Stimulated activated CD8-positive, alpha-beta memory T cell treated with anti-CD3 and anti-CD28 coated beads, Interleukin-7, amount 100 ng/mL, for 4 hours (primary cell): ENCODE measurements around the gene ZNF678.
"Not testable (repeated sequence)": the region's sequence is repeated elsewhere in the genome, so short reads cannot be mapped to it uniquely, and the experiment has no call there.

Experiments used
- DNase-seq, 2 donors: peaks; one replicate each; pipeline ENCODE4 v3.0.0-alpha.2; 2020; ENCODE audit warnings: low read depth in 2 of 2

ZNF678 gene

DNA sequence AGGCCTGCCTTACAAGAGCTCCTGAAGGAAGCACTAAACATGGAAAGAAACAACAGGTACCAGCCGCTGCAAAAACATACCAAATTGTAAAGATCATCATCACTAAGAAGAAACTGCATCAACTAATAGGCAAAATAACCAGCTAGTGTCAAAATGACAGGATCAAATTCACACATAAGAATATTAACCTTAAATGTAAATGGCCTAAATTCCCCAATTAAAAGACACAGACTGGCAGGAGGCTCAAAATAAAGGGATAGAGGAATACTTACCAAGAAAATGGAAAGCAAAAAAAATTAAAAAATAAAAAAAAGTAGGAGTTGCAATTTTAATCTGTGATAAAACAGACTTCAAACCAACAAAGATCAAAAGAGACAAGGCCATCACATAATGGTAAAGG is 11.5 kb upstream of the ZNF678 start:
- DNase-seq: not testable (repeated sequence)

DNA sequence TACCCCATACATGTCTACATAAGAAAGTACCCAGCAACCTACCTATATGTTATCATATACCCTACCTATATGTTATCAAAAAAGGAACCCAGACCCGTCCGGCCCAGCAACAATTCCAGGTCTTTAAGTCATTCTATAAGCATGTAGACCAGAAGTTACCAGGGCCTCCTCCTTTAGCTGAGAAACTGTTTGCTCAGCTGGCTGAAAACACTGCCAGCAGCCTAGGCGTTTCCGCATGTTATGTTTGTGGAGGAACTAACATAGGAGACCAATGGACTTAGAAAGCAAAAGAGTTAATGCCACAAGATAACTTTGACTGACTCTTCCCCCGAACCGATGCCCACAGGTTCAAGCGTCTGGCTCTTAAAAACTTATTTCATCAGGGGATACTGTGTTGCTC is 7.1 kb upstream of the ZNF678 start:
- no peak for DNase-seq

DNA sequence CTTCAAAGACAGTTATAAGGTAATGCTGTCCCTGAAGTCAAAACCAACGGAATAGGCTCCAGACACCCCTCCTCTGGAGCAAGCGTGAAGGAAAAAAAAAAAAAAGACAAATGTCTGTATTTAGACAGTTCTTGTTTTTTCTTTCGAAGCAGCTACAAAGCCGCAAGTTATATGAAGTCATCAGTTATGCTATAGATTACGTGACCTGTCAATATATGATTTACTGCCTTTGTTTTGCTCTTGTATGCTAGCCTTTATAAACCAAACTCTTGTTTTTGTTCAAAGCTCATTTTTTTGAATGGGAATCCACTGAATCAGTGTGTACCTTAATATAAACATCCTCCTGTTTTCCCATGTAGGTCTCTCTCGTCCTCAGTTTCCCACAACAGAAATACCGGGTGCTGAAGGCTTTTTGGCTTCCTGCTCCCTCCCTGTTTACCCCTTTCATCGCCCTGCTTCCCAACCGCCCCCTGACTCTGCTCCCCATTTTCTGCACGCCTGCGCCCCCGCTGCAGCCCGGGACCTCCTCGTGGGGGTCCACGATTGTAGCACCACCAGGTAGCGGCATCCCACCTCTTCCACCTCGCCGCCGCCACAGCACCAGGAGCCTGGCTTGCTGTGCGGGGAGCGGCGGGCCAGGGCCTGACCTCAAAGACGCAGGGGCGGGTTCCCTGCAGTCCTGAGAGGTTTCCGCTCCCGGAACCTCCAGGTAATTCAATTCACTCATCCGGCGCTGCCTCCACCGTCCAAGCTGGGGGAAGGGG is 5.2 kb upstream of the ZNF678 start:
- DNase-seq: no peak

DNA sequence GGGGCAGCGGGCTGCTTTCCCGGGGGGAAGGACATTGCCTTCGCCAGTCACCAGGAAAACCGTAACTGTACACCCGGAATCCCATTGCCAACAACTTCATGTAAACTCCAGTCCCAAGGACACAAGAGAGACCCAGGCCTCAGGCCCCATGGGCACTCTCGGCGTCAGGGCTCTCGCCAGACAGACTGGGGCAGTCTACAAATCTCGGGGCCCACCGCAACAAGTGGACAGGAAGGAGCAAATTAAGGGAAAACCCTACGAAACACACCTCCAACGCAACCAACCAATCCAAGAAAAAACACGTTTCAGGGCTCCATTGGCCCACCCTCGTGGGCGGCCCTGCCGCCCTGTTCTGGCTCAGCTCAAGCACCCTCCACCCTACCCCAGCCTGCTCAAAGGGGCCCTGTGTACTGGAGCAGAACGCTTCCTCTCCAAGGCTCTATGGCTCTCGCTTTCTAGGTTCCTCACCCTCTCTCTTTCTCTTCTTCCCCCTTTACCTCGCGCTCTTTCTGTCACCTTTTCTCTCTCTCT is 4.6 kb upstream of the ZNF678 start:
- DNase-seq: no peak

DNA sequence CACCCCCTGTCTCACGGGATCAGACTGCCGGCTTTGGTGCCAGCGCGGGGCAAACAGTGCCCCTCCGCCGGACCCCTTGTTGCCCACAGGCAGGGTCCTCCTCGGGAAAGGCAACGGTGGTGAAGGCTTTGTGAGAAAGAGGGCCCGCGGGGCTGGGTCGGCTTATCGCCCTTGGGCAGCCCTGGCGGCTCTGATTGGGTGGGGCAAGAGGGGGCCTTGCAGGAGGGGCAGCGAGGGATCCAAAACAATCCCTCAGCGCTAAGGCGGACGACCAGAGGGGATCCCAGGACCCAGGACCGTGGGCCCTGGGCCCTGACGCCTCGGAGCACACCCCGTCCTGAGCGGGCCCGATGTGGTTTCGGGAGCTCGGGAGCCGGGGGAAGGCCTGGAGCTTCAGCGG is 3.9 kb upstream of the ZNF678 start:
- no peak for DNase-seq

DNA sequence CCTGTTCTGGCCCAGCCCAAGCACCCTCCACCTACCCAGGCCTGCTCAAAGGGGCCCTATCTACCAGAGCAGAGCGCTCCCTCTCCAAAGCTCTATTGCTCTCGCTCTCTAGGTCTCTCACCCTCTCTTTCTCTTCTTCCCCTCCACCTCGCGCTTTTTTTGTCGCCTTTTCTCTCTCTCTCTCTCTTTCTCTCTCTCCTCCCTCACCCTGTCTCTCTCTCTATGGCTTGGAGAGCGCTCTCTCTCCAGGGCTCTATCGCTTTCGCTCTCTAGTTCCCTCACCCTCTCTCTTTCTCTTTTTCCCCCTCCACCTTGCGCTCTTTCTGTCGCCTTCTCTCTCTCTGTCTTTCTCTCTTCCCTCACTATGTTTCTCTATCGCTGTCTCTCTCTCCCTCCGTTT is 3.4 kb upstream of the ZNF678 start:
- DNase-seq: no peak

DNA sequence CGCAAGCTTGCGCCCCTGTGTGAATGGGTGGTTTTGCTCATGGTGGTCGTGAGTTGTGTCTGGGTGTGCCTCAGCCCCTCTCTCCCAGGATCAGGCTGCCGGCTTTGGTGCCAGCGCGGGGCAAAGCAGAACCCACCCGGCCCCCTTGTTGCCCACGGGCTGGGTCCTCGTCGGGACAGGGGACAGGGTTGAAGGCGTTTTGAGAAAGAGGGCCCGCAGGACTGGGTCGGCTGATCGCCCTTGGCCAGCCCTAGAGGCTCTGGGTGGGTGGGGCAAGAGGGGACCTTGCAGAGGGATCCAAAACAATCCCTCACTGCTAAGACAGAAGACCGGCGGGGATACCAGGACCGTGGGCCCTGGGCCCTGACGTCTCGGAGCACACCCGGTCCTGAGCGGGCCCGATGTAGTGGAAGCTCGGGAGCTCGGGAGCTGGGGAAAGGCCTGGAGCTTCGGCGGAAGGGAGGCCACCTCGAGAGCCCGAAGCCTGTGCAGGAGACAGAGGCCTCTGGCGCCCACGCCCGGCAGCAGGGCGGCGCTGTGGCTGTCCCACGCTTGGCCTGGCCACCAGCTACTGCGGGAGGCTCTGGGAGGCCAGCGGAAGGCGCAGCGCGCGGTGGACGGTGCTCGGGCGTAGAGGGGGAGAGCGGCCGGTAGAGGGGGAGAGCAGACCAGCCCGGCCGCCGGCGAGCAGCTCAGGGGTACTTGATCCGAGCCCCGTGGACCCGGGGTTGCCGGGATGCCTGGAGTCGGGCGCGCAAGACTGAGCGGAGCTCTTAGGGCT is 2.8 kb upstream of the ZNF678 start:
- DNase-seq: no peak

DNA sequence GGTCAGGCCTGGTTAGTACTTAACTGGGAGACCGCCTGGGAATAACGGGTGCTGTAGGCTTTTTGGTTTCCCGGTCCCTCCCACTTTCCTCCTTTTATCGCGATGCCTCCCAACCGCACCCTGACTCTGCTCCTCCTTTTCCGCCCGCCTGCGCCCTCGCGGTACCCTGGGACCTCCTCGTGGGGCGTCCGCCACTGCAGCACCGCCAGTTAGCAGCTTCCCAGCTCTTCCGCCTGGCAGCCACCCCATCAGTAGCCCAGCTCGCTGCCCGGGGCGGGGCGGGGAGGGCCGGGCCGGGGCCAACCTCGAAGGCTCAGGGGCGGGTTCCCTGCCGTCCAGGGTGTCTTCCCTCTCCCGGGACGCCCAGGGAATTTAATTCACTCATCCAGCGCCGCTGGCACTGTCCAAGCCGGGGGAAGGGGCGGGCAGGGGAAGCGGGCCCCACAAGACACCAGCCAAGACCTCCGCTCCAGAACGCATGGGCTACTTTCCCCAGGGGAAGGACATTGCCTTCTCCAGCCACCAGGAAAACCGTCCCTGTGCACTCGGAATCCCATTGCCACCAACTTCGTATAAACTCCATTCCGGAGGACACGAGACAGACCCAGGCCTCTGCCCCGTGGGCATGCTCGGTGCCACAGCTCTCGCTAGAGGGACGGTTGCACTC is 2.0 kb upstream of the ZNF678 start:
- DNase-seq: no peak

DNA sequence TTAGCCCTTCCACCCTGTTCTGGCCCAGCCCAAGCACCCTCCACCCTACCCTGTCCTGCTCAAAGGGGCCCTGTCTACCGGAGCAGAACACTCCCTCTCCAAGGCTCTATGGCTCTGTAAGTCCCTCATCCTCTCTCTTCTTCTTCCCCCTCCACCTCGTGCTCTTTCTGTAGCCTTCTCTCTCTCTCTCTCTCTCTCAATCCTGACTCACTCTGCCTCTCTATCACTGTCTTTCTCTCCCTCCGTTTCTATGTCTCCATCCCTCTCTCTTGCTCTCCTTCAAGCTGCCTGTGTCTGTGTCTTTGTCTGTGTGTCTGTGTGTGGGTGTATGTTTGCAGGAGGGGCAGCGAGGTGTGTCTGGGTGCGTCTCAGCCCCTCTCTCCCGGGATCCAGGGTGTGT is 1.3 kb upstream of the ZNF678 start:
- DNase-seq: no peak

DNA sequence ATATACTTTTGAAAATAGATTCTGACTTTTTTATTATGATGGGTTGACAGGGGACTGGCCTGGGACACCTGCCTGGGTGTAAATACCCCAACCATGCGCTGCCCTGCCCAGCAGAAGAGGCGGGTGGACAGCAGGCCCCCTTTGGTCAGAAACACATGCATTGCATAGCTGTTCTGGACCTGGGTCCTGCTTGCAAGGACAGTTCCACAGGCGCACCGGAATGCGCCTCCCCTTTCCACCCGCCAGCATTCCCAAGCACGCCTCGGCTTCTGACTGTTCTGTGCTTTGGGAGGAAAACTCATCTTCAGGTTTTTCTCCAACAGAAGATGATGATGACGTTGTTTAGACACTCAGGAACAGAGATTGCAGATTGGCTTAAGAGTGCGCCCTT is 428 bp upstream of the ZNF678 start:
- DNase-seq: no peak

DNA sequence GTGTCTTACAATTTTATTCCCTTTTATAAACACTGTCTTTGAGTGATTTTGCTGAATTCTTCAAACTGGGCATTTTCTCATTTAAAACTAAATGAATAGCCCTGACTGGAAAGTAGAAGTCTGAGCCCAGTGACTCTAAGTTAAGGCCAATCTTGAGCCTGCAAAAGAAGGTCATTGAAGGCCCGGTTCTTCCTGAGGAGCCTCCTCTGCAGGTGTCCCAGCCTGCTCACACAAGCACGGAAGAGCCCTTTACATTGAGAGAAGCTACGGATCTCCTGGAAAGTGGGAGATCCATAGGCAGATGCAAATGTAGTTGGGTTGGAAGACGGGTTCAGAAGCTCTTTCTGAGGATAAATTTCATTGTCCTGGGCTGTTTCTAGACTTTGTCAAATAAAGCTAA is 3.9 kb downstream of the ZNF678 start:
- no peak for DNase-seq

DNA sequence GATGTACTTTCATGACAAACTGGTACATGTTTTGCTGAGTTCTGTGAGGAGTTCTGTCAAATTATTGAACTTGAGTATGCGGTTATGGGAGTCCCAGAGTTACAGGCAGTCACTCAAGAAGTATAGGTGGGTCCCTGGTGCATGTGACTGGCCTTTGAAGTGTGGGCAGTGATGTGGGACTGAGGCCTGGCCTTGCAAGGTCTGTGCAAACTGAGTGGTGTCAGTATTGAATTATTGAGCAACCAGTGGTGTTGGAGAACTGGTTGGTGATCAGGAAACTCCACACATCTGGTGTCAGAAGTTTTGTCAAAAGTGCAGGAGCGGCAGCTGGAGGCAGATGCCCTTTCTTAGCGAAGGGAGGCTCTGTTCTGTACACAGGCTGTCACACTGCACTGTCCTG is 5.2 kb downstream of the ZNF678 start:
- no peak for DNase-seq

DNA sequence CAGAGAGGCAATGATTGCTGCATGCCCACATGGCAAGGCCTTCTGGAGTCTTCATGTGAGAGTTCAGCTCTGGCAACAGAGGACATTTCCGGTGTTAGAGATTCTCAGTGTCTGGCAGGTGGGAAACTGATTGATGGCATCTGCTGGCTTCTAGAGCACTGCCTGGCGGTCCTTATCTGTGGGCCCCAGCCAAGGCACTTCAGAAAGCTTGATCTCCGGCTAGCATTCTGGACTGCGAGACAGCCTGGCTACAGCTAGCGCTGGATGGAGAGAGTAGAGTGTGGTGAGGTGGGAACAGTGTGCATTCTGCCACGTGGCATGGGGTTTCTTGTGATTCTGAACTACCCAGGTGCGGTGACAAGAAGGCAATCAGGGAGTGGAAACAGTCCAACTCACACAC is 9.4 kb downstream of the ZNF678 start:
- DNase-seq: no peak

DNA sequence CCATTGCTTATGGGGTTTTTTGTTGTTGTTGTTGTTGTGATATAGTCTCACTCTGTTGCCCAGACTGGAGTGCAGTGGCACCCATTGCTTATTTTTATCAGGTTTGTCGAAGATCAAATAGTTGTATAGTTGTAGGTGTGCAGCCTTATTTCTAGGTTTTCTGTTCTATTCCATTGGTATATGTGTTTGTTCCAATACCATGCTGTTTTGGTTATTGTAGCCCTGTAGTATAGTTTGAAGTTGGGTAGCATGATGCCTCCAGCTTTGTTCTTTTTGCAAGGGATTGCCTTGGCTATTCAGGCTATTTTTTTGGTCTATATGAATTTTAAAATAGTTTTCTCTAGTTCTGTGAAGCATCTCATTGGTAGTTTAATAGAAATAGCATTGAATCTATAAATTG is 11.6 kb downstream of the ZNF678 start:
- no peak for DNase-seq

DNA sequence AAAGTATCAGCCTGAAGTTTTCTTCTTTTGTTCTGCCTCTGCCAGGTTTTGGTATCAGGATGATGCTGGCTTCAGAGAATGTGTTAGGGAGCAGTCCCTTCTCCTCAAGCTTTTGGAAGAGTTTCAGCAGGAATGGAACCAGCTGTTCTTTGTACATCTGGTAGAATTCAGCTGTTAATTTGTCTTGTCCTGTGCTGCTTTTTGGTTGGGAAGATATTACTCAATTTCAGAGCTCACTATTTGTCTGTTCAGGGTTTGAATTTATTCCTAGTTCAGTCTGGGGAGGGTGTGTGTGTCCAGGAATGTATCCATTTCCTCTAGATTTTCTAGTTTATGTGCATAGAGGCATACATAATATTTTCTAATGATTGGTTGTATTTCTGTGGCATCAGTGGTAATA is 12.8 kb downstream of the ZNF678 start:
- DNase-seq: no peak

DNA sequence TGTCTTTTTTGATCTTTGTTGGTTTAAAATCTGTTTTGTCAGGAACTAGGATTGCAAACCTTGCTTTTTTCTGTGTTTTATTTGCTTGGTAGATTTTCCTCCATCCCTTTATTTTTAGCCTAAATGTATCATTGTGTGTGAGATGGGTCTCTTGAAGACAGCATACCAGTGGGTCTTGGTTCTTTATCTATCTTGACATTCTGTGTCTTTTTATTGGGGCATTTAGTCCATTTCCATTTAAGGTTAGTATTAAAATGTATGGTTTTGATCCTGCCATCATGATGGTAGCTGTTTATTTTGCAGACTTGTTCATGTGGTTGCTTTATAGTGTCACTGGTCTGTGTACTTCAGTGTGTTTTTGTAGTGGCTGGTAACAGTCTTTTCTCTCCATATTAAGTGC is 14.1 kb downstream of the ZNF678 start:
- no peak for DNase-seq

DNA sequence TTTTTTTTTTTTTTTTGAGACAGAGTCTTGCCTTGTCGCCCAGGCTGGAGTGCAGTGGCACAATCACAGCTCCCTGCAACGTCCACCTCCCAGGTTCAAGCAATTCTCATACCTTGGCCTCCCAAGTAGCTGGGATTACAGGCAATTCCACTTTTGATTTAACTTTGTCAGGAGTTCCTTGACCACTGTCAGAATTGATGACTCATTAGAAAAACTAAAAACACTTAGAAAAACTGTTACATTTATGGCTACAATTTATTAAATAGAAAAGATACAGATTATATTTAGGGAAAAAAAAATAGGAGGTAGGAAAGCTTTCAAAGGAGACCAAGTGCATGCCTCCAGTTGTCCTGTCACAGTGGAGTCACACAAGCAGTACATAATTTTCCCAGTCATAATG is 20.0 kb downstream of the ZNF678 start:
- DNase-seq: no peak

DNA sequence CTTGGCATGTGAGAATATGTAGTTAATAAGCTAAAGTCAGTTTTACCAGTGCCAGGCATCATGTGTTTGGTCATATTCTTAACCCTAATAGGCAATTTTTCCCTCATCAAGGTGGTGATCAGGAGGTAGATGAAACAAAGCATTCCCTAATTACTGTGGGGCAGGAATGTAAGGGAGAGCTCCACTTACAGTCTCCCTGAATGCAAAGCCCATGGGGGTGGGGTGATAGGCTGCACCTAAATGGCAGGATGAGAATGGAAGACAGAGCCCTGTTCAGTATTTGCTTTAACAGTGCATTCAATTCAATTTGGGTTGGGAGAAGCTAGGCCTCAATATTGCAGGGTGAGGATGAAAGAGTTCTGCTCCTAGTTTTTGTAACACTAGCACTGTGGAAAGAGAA is 23.4 kb downstream of the ZNF678 start:
- no peak for DNase-seq

DNA sequence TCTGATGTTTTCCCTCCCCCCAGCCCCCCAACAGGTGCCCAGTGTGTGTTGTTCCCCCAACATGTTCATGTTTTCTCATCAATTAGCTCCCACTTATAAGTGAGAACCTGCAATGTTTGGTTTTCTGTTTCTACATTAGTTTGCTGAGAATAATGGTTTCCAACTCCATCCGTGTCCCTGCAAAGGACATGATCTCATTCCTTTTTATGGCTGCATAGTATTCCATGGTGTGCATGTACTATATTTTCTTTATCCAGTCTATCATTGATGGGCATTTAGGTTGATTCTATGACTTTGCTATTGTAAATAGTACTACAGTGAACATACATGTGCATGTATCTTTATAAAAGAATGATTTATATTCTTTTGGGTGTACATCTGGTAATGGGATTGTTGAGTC is 24.6 kb downstream of the ZNF678 start:
- DNase-seq: no peak

DNA sequence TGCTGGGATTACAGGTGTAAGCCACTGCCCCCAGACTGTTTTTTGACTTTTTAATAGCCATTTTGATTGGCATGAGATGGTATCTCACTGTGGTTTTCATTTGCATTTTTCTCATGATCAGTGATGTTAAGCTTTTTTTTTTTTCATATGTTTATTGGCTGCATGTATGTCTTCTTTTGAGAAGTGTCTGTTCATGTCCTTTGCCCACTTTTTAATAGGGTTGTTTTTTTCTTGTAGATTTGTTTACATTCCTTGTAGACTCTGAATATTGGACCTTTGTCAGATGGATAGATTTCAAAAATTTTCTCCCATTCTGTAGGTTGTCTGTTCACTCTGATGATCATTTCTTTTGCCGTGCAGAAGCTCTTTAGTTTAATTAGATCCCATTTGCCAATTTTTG is 25.4 kb downstream of the ZNF678 start:
- not testable (repeated sequence) for DNase-seq

DNA sequence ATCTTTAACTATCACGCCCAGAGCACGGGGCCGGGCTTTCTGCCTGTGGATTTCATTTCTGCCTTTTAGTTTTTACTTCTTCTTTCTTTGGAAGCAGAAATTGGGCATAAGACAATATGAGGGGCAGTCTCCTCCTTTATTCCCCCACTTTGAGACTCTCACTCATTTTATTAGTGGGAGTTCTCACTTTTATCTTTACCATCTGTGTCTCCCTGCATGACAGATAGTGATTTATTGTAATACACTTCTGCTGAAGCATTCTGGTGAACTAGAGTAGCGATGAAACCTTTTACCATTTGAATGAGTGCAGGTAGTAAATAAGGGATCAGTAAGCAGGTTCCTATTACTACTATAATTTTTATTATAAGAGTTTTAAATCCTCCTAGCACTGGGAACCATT is 26.4 kb downstream of the ZNF678 start:
- not testable (repeated sequence) for DNase-seq

DNA sequence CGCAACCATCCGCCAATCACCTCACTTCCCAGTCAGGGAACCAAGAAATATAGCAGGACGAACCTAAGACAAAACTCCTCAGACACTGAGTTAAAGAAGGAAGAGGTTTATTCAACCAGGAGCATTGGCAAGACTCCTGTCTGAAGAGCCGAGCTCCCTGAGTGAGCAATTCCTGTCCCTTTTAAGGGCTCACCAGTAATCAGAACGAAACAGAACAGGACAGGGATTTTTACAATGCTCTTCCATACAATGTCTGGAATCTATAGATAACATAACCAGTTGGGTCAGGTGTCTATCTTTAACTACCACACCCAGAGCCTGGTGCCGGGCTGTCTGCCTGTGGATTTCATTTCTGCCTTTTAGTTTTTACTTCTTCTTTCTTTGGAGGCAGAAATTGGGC is 32.9 kb downstream of the ZNF678 start:
- not testable (repeated sequence) for DNase-seq

DNA sequence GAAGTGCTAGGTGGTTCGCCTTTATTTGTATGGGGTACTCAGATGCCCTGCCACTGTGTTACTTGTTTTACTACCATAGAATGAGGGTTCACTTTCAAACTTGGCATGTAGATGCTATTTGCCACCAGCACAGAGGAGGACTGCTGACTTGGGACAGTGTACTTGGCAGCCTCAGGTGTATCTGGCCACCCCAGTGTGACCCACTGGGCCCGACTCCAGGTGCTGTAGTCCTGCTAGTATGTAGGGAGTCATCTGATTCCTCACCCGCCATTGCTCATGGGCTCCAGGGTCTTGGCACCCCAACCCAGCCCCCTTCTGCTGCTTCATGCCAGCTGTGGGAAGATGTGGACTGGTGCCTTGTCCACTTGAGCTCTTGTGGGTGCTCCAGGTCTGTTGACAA is 40.0 kb downstream of the ZNF678 start:
- no peak for DNase-seq
